GM18511 (cell line): ENCODE data around the gene ATP8A2.
"Not testable (repeated sequence)": the region's sequence is repeated elsewhere in the genome, so short reads cannot be mapped to it uniquely, and the experiment has no call there.

Experiments used
- ATAC-seq: cut with Tn5 transposase; IDR thresholded peaks from one replicate; pipeline ENCODE4 v1.9.1; 2021; ENCODE audit warnings: mild to moderate bottlenecking, moderate library complexity; ENCODE audit not compliant: unreplicated experiment

The ATP8A2 gene

DNA sequence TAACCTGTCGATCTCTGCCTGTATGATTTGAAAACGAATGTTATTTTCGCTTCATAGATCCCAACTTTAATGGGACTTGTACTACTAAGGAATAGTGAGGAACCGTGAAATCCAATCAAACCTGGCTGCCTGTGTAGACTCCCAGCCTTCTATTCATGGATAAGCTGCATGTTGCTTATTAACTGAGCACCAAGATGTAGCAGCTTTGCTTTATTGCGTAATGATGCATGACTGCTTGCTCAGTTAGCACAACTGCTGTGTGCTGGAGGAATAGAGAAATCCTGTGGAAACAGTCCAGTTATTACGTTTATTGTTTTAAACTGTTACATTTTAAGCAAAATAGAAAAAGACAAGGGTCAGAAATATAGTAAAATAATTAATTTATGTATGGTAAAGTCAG lies 571.9 kb downstream of the ATP8A2 start:
- ATAC-seq: no peak

DNA sequence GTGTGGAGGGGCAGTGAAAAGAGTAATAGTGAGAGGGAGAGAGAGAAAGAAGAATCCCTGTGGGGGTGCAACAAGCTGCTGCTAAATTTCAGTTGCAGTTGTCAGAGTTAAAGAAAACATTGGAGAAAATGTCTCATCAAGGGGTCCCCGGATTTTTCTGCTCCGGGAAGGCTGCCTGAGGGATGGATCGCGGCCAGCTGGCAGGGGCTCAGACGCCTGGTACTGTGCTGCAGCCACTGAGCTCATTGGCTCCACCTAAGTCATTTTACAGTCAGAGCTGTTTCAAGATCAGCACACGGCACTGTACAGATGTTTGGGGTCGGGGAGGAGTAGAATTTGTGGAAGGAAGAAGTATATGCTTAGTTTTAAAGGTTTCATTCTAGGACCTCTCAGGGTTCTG lies 573.8 kb downstream of the ATP8A2 start:
- no peak for ATAC-seq

DNA sequence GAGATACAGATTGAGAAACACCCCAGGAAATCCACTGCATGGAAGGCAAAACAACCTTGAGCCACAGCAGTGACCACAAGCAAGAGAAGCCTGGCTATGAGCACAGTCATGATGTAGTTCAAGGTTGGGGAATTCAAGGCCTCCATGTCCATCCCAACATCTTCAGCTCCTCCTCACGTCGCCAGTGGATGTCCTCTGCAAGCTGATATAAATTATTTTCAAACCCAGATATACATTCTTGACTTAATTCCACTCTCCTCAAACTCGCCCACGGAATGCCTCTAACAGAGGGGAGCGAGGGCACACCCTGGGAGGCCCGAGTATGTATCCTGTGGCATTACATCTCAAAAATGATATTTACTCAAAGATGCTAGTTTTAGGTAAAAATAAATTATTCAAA lies 574.5 kb downstream of the ATP8A2 start:
- no peak for ATAC-seq

DNA sequence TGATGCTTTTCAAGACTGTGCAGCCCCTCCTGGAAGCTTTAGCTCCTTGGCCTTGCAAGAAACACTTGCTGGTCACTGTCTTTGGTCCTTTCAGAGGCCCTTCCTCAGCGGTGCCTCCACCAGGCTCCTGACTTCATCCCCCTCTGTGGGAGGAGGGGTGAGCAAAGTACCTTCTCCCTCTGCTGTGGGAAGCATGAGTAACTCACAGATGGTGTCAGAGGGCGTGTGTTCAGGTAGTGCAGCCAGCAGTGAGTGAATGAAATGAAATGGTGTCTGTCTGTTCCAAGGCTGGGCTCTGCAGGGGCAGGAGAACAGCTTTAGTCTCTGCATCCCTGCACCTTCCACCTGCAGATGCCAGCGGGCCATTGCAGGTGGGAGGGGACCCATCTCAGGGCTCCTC lies 577.1 kb downstream of the ATP8A2 start:
- no peak for ATAC-seq

DNA sequence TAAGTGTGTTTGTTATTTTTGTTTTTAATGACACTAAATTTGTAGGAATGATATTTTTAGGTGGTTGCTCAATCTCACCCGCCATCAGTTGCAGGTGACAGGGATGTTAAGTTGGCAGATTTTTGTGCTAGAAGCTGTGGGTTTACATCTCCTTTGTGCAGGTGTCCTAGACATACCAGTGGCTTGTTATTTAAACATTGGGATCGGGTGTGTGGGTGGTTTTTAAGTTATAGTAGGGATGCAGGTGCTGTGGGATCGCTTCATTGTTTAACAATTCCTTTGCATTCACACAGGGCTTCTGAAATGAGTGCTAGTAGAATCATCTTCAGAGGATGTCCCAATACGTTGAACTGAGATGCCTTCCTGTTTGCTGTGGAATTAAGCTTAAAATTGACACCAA lies 580.1 kb downstream of the ATP8A2 start:
- no peak for ATAC-seq

DNA sequence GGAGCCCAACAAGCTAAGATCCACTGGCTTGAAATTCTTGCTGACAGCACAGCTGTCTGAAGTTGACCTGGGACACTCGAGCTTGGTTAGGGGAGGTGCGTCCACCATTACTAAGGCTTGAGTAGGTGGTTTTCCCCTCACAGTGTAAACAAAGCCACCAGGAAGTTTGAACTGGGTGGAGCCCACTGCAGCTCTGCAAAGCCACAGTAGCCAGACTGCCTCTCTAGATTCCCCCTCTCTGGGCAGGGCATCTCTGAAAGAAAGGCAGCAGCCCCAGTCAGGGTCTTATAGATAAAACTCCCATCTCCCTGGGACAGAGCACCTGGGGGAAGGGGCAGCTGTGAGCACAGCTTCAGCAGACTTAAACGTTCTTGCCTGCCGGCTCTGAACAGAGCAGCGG lies 582.3 kb downstream of the ATP8A2 start:
- ATAC-seq: not testable (repeated sequence)

DNA sequence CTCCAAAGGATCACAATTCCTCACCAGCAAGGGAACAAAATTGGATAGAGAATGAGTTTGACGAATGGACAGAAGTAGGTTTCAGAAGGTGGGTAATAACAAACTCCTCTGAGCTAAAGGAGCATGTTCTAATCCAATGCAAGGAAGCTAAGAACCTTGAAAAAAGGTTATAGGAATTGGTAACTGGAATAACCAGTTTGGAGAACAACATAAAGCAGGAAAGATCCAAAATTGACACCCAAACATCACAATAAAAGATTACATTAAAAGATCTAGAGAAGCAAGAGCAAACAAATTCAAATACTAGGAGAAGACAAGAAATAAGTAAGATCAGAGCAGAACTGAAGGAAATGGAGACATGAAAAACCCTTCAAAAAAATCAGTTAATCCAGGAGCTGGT lies 583.2 kb downstream of the ATP8A2 start:
- not testable (repeated sequence) for ATAC-seq

DNA sequence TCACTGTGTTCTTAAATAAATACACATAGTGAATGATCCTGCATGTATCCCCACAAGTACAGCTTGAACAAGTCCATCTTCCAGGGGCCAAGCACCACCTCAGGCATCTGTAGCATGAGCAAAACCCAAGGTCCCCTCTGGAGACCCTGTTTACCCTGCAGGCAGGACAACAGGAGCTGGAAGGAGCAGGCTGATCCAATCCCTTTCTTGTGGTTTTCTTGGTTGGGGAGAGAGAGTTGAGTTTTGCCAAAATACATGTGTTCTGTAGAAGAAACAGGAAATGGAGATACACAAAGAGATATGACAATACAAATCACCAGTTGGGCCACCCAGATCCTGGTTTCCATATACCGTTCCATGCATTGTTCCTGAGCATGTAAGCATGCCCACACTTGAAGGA lies 587.2 kb downstream of the ATP8A2 start:
- ATAC-seq: no peak

DNA sequence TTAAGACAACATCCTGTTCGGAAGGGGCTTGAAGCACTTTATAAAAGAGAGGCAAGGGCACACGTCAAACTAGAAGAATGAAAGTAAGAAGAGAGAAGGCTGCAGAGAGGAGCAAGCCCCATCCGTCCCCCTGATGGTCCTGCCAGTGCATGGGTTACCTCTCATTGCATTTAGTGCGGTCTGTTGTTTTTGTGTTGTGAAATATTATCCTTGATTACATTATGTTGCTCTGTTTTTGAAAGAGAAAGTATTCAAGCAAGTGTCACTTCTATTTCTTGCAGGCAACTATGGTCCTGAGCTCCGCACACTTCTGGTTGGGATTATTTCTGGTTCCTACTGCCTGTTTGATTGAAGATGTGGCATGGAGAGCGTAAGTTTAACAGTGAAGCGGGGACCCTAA lies 589.5 kb downstream of the ATP8A2 start:
- no peak for ATAC-seq

DNA sequence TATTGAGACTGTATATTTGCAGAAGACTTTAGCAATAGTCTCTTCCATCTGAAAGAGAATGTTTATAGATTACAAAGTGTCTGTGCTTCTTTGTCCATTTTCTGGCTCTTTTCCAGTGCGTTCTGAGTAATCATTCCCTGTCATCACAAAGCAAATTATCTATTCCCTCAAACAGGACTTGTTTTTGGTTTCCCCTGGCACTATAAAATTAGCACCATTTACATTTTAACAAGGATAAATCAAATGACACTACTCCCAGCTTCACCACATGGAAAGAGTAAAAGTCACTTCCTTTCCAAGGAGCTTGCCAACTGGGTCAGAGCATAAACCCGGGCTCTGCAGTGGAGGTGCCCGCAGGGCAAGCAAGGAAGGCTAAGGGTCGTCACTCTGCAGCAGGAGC lies 591.9 kb downstream of the ATP8A2 start:
- ATAC-seq: no peak

DNA sequence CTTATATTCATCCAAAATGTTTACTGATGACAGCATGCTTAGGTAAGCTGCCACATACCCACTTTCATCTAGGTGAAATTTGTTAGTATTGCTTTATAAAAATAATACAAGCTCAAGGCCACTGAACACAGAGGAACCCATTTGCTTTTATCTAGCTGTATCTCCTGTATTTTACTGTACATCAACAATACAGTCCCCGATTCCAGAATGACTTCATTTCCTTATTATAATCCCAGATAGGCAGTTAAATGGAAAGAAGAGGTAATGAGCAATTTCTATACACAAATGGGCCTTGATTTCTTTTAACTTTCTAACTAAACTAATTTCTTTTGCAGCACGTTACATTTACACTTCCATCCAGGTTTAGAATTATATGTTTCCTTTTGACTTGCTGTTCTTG lies 593.8 kb downstream of the ATP8A2 start:
- ATAC-seq: no peak

DNA sequence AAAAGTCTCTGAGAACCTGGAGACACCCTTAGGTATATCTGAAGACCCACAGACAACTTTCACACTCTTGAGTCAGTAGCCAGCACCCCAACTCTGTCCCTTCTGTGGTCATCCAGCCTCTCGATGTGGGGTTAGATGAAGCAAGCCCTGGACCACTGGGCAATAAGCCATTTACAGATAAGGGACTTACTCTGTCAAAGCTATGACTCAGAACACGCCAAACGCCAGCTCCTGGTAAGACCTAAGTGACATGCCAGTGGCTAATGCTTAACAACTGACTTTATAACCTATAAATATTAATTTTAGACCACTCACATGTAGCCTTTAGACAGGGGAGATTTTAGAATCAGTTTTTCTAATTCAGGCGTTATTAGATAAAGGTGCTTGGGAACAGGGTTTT lies 594.3 kb downstream of the ATP8A2 start:
- ATAC-seq: no peak

DNA sequence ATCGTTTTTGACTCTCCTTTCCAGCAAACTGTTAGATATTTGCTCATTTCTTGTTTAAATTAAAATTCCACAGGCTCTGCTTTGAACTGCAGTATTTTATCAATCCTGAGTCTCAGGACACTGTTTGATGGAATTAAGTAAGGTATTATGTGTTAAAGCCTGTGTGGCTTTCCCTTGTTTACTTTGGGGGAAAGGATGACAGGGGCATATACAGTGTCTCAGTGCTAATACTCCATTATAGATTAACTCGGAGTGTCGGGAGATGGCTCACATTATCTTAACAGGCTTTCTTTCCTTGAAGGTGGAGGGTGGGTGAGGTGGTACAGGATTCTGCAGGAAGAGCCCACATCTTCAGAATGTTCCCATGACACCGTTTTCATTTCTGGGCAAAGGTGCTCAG lies 595.4 kb downstream of the ATP8A2 start:
- ATAC-seq: no peak

DNA sequence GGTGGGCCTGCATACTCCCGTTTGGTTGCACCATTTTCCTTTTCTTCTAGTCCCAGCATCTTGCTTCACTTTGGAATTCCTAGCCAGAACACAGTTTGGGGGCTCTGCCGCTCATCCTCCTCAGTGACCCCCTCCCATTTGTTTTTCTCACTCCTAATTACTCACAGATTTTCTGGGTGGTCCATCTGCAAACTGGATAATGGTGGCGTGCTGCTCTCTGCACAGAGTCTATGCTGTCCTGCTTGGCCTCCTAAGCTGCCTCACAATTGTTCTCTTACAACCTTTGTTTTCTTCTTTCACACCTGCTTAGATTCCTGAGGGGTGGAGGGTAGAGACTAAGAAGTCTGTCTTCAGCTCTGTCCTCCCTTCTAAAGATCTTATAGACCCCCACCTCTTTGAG lies 599.3 kb downstream of the ATP8A2 start:
- no peak for ATAC-seq

DNA sequence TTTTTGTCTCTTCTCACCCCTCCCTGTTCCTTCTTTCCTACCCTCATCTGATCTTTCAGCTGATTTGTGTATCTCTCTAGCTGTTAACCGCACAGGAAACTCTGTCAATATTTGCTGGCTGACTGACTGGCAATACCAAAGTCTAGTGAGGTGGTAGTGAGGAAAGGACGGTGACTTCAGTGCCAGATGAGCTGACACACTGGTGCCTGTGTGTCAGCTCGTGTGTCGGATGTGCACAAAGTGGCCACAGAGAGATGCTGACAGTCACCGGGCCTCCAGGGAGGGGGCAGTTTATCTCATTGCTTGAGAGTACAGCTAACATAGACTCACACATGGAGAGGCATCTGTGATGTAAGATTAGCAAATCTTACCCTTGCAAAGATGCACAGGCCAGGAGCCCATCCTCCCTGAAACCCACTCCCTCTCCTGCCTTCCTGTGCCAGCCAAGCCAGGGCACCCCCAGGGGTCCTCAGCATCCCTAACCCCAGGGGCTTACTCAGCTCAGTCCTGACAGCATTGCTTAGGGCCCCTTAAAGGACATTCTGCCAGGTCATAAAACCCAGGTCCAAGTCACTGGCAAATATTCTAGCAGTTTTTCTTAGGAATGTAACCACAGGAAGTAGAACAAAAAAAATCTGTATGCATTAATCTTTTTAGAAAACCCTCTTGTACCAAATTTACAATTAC lies 599.8 kb downstream of the ATP8A2 start:
- no peak for ATAC-seq

DNA sequence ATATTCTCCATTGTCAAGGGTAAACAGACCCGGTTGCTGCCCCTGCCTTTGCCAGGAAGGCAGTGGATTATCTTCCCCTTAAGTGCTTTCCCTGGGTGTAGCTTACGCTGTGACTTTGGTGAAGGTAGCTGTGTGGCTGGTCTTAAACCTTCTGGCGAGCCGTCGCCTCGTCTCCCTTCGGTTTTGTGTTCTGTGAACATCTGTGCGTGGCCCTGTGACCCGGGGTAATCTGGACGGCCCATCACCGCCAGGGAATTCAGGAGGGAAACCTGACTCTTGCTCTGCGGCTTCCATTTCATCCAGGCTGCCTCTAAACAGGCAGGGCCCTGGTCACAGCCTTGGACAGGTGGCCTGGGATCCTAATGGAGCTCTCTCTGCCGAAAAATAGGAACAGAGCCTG lies 601.3 kb downstream of the ATP8A2 start:
- ATAC-seq: no peak

DNA sequence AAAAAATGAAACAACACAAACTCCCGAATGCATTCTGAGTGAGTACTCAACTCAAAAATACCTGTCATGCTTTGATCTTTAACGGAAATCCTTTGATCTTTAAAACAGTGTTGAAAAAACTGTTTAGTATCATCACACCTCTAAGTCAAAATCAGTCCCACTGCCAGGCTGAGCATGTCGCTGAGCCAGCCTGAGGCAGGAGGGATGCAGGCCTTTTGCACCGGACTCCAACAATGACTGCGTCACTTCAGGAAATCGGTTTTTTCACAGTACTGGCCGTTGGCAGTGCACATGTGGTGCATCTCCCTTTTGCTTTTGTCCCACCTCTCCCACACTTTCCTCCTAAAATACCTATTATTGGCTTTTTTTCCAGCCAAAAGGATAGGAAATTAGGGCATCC lies 601.8 kb downstream of the ATP8A2 start:
- no peak for ATAC-seq

DNA sequence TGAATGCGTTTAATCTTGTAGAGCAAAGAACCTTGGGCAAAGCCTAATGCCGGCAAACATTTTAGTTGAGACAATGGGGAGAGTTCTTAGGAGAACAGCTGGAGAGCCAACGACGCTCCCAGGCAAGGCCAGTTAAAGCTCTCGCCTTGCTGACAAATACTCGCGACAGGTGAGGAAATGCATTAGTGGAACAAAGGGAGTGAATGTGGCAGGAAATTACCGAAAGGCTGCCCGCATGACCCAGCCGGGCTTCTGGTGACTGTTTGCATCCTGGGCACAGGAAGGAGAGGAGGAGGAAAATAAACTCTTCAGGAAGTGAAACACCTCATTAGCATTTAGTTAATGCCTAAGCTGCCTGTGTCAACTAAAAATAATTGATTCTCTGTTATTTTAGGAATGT lies 605.4 kb downstream of the ATP8A2 start:
- no peak for ATAC-seq

DNA sequence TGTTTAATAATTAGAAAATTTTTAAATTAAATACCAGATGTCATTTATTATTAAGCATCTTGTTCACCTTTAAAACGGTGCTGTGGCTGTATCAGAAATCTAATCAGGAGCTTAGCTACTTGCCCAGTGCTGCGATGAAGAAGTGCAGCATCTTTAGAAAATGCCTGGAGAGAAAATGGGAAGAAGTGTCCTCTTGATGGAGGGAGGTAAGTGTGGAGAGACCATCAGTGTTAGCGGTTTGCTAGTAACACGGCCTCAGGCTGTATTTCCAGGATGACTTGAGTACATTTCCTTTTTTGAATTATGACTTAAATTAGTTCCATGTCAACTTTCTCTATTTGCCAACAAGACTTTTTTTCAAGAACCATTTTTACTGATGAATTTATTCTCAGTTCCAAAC lies 605.9 kb downstream of the ATP8A2 start:
- no peak for ATAC-seq

DNA sequence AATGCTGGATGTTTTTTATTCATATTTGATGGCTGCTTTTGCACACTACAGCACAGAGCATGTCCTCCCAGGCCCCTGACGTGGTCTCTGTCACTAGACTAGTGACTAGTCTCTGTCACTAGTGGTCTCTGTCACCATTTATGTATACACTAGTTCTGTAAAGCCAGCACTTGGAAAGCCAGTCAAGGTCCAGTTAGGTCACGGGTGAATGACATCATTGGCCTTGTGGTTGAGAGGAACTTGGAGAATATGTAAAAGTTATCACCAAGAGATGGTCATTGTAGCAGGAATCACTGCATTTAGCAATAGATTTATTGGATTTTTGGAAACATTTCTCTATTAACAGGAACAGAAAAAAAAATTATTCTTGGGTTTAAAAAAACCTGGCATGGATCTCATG lies 607.2 kb downstream of the ATP8A2 start:
- ATAC-seq: no peak

DNA sequence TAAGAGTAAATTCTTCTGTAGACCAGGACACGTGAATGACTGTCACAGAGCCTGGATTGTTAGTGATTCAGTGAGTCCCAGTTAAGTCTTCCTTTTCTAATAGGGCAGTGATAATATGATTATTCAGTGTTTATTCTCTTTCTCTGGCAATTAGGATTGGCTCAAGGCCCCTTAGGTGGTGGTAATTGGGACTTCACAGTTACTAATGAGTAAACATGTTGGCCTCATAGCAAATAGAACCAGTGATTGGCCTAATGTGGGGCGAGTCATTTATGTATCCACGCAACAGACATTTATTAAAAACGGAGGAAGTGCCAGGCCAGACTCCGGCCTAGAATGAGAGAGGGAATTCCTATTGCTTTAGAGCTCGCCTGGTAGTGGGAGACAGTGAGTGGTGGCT lies 607.6 kb downstream of the ATP8A2 start:
- ATAC-seq: no peak

DNA sequence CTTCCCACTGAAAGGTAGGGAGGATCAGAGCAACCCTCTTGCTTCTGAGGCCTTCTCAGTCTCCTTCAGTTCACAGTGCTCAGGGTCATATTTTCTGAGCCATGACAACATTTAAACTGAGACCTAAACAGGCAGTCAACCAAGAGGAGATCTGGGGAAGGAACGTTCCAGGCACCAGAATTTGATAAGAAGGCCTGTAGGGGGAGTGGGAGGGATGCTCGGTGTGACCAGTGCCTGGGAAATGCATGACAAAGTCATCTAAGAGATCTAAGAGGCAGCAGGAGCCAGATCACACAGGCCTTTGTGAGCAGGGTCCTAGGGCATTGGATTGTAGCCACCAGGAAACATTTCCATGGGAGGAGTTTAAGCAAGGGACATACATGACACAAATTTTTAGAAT lies 608.5 kb downstream of the ATP8A2 start:
- no peak for ATAC-seq

DNA sequence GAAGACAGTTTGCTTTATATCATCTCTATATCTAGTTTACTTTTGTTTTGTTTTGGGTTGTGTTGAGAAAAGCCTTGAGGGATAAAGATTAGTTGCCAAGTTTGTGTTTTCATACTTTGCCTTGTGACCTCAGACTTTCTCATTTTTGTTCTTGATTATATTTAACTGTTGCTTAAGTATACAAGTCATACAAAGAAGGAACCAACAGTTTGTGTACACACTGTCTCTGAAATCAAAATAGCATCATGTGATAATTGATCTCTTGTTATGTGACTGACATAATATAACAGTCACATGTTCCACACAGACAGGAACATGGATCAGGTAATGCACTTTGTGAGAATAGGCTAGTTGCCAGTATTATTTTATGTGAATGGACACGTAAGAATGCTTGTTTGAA lies 609.3 kb downstream of the ATP8A2 start:
- ATAC-seq: no peak

DNA sequence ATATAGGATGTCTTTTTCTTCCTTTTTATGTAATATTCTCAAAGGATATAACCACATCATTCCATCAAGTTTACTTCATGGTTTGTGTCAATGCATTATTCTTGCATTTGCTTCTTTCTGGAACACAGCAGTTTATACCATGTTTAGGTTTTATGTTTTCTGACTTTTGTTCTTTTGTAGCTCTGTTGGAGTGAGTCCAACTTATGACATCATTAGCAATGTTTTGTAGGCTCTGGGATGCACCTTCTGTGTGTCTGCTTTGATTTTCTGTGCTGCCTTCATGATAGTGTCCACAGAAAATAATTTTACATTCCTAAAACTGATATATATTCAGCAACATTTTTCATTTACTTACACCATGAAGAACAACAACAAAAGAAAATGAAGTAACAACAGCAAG lies 611.1 kb downstream of the ATP8A2 start:
- ATAC-seq: no peak
